ENCODE results near the gene SLC8B1.

DNA sequence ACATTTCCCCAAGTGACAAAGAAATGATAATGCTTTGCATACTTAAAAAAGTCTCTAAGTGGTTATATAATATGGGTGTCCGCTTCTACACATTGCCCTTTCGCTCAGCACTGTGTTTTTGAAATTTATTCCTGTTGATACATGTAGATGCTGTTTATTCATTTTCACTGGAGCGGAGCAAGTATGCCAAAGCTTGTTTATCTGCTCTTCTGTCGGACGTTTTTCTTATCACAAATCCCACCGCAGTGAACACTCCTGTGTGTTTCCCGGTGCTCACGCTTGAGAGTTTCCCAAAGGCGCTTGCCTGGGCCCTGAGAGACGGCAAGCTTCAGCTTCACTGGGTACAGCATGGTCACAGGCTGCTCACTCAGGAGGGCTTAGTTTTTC lies 63.5 kb downstream of the SLC8B1 start:
- TF ChIP-seq, protein P1, sequence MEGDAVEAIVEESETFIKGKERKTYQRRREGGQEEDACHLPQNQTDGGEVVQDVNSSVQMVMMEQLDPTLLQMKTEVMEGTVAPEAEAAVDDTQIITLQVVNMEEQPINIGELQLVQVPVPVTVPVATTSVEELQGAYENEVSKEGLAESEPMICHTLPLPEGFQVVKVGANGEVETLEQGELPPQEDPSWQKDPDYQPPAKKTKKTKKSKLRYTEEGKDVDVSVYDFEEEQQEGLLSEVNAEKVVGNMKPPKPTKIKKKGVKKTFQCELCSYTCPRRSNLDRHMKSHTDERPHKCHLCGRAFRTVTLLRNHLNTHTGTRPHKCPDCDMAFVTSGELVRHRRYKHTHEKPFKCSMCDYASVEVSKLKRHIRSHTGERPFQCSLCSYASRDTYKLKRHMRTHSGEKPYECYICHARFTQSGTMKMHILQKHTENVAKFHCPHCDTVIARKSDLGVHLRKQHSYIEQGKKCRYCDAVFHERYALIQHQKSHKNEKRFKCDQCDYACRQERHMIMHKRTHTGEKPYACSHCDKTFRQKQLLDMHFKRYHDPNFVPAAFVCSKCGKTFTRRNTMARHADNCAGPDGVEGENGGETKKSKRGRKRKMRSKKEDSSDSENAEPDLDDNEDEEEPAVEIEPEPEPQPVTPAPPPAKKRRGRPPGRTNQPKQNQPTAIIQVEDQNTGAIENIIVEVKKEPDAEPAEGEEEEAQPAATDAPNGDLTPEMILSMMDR (conservative IDR thresholded peaks at IDR 0.05; ENCODE audit: low read depth, low read length): no peak
- TF ChIP-seq EZH2 (IDR thresholded peaks at IDR 0.05; ENCODE audit: borderline replicate concordance, low read depth, low read length, poor library complexity, severe bottlenecking): no peak
